Measurements from ENCODE around the gene SINHCAF.
A peak's percentile ranks its signal among the peaks of the same experiment; 100 is the strongest.
"Not testable (repeated sequence)": the region's sequence is repeated elsewhere in the genome, so short reads cannot be mapped to it uniquely, and the experiment has no call there.

The SINHCAF gene

GRCh38 chr12:31245822-31246469, 80.0 kb downstream of the SINHCAF start:
- H3K36me3 Mint-ChIP-seq (ENCODE audit: low read depth), result no peaks in the 10 kb centered on the region
- DNase-seq, result peak; percentile 28
- peaks cover 8% of the 10 kb centered on the region for H3K4me1 Mint-ChIP-seq
- H3K4me3 Mint-ChIP-seq, result no peak overlapping the region
- peak overlapping the region; percentile 56 for H3K27ac Mint-ChIP-seq
- H3K27me3 Mint-ChIP-seq (ENCODE audit: low read depth, poor library complexity), result peaks cover 11% of the 10 kb centered on the region
- TF ChIP-seq CTCF (IDR thresholded peaks at IDR 0.05), result peak; percentile 36
- H3K9me3 Mint-ChIP-seq, result no peaks in the 10 kb centered on the region

GRCh38 chr12:31242418-31242817, 83.5 kb downstream of the SINHCAF start:
- H3K9me3 Mint-ChIP-seq, result not testable (repeated sequence)

GRCh38 chr12:31238764-31239387, 87.1 kb downstream of the SINHCAF start:
- no peaks in the 10 kb centered on the region for H3K9me3 Mint-ChIP-seq
- peak; percentile 73 for DNase-seq
- H3K4me1 Mint-ChIP-seq, result peaks cover 52% of the 10 kb centered on the region
- peak; percentile 71 for TF ChIP-seq CTCF (IDR thresholded peaks at IDR 0.05)
- H3K36me3 Mint-ChIP-seq (ENCODE audit: low read depth), result no peaks in the 10 kb centered on the region
- H3K27me3 Mint-ChIP-seq (ENCODE audit: low read depth, poor library complexity), result peaks cover 8% of the 10 kb centered on the region
- H3K4me3 Mint-ChIP-seq, result no peak overlapping the region
- no peak overlapping the region for H3K27ac Mint-ChIP-seq

More at GRCh38 chr12:31242418-31242817, 83.5 kb downstream of the SINHCAF start:
- H3K27me3 Mint-ChIP-seq (ENCODE audit: low read depth, poor library complexity); H3K4me3 Mint-ChIP-seq; H3K36me3 Mint-ChIP-seq (ENCODE audit: low read depth); DNase-seq; H3K27ac Mint-ChIP-seq: not testable (repeated sequence)
- peaks cover 20% of the 10 kb centered on the region for H3K4me1 Mint-ChIP-seq

GRCh38 chr12:31238333-31238732, 87.6 kb downstream of the SINHCAF start:
- not testable (repeated sequence) for H3K27ac Mint-ChIP-seq; H3K9me3 Mint-ChIP-seq; H3K36me3 Mint-ChIP-seq (ENCODE audit: low read depth); H3K27me3 Mint-ChIP-seq (ENCODE audit: low read depth, poor library complexity); H3K4me3 Mint-ChIP-seq; DNase-seq
- peaks cover 52% of the 10 kb centered on the region for H3K4me1 Mint-ChIP-seq

- no peak for TF ChIP-seq CTCF (IDR thresholded peaks at IDR 0.05)
- no peaks in the 10 kb centered on the region for H3K9me3 Mint-ChIP-seq
- peaks cover 8% of the 10 kb centered on the region for H3K27me3 Mint-ChIP-seq (ENCODE audit: low read depth, poor library complexity)
- H3K27ac Mint-ChIP-seq, result no peak overlapping the region
- H3K4me1 Mint-ChIP-seq, result peaks cover 50% of the 10 kb centered on the region
- DNase-seq, result no peak
- H3K4me3 Mint-ChIP-seq, result no peak overlapping the region
- H3K36me3 Mint-ChIP-seq (ENCODE audit: low read depth), result no peaks in the 10 kb centered on the region
These were observed 88.8 kb downstream of the SINHCAF start for GRCh38 chr12:31236998-31237637.

- no peak overlapping the region for H3K4me3 Mint-ChIP-seq
- TF ChIP-seq CTCF (IDR thresholded peaks at IDR 0.05), result no peak
- peaks cover 9% of the 10 kb centered on the region for H3K9me3 Mint-ChIP-seq
- peaks cover 44% of the 10 kb centered on the region for H3K4me1 Mint-ChIP-seq
- no peak overlapping the region for H3K27ac Mint-ChIP-seq
- H3K27me3 Mint-ChIP-seq (ENCODE audit: low read depth, poor library complexity), result peaks cover 5% of the 10 kb centered on the region
- no peaks in the 10 kb centered on the region for H3K36me3 Mint-ChIP-seq (ENCODE audit: low read depth)
- DNase-seq, result no peak
These were observed 90.0 kb downstream of the SINHCAF start for GRCh38 chr12:31235868-31236395.
